Stimulated activated CD8-positive, alpha-beta memory T cell treated with anti-CD3 and anti-CD28 coated beads, Interleukin-12 subunit alpha, Interleukin-12 subunit beta, amount 100 ng/mL, for 1 hour (primary cell): ENCODE data around the gene FXYD6.
"Not testable (repeated sequence)": the region's sequence is repeated elsewhere in the genome, so short reads cannot be mapped to it uniquely, and the experiment has no call there.

ENCODE experiments used
- DNase-seq: peaks from one replicate; pipeline ENCODE4 v3.0.0-alpha.2; 2020; ENCODE audit warnings: low read depth

The FXYD6 gene

GRCh38 chr11:117816151-117816741 lies 60.2 kb downstream of the FXYD6 start:
- no peak for DNase-seq

DNA sequence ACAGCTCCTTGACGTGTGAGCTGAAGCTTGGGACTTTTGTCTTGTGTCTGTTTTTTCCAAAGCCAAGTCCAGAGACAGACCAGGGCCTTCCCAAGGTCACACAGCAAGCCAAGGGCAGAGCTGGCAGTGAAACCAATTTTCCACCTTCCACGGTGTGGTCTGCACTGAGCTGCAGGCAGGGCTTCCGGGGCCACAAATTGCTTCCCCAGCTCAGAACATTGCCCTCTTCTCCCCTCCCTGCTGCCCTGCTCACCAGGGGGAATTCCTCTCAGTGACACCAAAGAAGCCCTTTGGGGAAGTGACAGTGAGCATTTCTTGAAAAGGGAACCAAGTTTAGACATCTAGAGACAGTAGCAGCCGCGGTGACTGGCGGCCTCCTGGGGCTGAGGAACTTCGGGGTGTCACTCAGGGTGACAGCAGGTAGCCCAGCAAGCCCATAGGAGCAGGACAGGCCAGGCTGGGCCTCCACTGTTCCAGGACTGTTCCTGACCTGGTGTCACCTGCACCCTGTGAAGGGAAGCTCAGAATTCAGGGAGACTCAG lies 61.1 kb downstream of the FXYD6 start:
- DNase-seq: peak; percentile 55

GRCh38 chr11:117814766-117815261 lies 61.6 kb downstream of the FXYD6 start:
- DNase-seq: peak; percentile 77

GRCh38 chr11:117814204-117814765 lies 62.2 kb downstream of the FXYD6 start:
- no peak for DNase-seq

GRCh38 chr11:117810056-117810451 lies 66.4 kb downstream of the FXYD6 start:
- DNase-seq: not testable (repeated sequence)

DNA sequence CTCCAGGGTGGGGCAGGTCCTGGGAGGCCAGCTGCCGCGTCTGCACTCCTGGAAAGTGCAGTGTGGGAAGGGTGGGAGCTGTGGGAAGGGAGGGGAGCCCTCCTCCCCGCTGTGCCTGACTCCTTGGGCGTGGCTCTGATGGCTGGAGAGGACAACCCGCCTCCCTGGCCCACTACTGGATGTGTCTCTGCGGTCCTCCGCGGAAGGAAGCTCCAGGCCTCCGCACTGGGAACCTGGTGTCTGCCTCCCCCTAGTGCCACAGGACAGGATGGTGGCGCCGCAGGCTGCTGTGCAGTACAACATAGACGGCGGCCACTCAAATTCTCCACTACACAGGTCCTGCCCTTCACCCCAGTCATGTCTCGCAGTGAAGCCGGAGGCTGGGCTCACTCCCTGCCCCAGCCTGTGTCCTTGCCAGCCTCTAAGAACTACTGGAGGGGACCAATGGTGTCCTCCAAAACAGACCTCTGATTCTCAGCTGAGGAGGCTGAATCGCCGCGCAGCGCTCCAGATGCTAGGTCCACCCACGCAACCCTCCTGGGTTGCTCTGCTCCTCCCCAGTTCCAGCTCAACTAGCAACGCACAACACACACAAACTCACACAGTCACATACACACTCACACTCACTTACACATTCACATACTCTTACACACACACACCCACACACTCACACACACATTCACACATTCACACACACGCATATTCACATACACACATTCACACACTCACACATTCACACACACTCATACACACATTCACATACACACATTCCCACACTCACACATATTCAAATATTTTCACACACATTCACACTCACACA lies 67.0 kb downstream of the FXYD6 start:
- no peak for DNase-seq

- DNase-seq: no peak
Measured at GRCh38 chr11:117808784-117809183, 67.7 kb downstream of the FXYD6 start.

- peak; percentile 69 for DNase-seq
Measured at GRCh38 chr11:117807482-117808327, 68.8 kb downstream of the FXYD6 start.

- DNase-seq: no peak
Measured at GRCh38 chr11:117806846-117807245, 69.6 kb downstream of the FXYD6 start.

DNA sequence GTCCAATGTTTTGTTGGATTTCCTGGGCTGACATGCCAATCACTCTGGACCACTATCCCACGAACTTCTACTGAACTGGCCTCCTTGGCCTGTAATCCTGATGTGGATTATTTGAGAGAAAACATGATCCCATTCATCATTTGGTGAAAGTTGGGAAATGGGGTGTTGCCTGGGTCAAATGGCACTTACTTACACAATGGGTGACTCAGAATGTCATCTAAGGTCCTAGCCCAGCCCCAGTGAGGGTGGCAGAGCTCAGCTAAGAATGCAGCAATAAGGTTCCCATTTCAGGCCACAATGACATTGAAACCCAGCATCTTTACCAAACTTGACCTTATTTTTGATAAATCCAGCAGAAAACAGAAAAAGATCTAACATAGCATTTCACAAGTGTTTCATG lies 71.4 kb downstream of the FXYD6 start:
- no peak for DNase-seq

DNA sequence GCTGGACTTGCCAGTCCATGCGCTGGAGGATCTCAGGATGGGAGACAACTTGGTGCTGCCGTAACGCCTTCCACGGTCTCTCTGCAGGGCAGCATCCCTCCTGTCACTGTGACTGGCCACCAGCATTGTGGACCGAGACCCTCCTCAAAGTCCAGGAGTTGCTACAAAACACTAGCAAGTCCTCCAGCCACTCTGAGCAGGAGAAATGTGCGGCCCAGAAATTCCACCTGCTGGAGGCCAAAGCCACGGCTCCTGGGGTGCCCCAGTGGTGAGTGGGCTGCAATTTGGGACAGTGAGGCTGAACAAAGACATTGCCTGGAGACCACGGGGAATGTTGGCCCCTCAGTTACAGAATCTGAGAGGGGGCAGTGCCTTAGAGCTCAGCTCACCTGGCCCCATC lies 72.6 kb downstream of the FXYD6 start:
- DNase-seq: no peak

GRCh38 chr11:117799634-117800033 lies 76.8 kb downstream of the FXYD6 start:
- no peak for DNase-seq

GRCh38 chr11:117796872-117797529 lies 79.5 kb downstream of the FXYD6 start, which contains the start of gene DSCAML1:
Gene DSCAML1, minus strand, starts transcription at chr11:117797216. Its CDS starts 137 bp downstream, at chr11:117797079.
- DNase-seq: peak; percentile 19

GRCh38 chr11:117796456-117796871 lies 80.0 kb downstream of the FXYD6 start:
- DNase-seq: no peak

GRCh38 chr11:117795638-117796455 lies 80.6 kb downstream of the FXYD6 start:
- DNase-seq: no peak

- no peak for DNase-seq
Measured at GRCh38 chr11:117794772-117795629, 81.5 kb downstream of the FXYD6 start.

GRCh38 chr11:117794135-117794534 lies 82.3 kb downstream of the FXYD6 start:
- DNase-seq: no peak

DNA sequence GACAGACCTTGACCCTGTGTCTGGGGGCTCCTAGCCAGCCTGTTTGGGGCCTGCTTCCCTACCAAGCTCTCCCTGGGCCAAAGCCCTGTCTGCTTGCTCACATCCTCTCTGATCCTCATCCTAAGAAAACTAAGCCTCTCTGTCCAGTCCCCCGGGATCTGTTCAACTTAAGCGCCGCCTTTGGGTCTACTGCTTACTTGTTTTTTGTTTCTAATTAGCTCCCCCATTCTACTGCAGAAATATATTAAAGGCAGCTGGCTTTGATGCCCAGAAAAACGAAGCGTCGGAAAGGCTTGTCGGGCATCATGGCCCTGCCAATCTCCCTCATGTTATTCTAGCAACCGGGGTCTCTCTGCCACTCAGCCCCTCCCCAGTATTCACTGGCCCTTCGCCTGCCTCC lies 82.9 kb downstream of the FXYD6 start:
- DNase-seq: no peak

DNA sequence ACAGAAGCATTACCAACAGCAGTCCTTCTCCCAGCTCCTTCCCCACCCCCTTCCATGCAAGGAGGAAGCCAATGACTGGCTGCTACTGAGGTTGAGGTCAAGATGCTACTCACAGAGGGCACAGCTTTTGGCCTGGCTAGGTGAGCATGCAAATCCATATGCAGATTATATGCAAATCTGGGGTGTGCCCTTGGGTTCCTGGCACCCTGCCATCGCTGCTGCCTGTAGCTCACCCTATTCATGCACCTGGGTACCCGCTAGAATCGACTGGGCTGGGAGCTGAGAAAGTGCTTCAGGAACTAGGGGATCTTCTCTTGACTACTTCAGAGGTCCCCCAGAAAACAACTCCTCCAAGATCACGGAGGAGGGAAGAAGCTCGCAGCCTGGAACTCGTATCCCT lies 83.5 kb downstream of the FXYD6 start:
- no peak for DNase-seq
